ENCODE results near the gene NR2F1. TPM values are rescaled to one million over a fixed set of nuclear protein-coding genes. Genes with fewer than 3 reads are reported as not detected.
A peak's percentile ranks its signal among the peaks of the same experiment; 100 is the strongest.

The NR2F1 gene
- total and polyA plus RNA-seq, 2 experiments from 2014 or later, result not detected

DNA sequence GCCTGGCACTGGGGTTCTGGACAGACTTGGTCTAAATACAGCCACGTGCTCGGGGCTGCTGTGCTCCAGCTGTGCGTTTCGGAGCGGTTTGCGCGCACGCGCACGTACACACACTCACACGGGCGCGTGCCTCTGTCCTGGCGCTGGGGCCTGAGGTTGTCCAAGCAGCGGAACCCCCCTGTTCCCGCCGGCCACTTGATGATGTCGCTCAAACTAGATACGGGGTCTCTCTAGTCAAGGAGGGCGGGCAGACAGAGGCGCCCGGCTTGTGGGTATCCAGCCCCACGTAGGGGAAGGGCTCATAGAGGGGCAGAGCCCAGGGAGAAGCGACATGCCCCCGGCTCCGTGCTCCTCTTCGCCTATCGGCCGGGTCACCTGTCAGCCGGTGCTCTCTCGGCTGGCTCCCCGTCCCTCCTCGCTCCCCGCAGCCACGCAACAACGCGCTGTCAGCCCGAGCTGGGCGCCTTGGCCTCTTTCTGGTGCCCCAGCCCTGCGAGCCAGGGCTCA is 10.9 kb upstream of the NR2F1 start:
- H3K36me3 Mint-ChIP-seq (ENCODE audit: low read depth), result no peaks in the 10 kb centered on the region; the same call in 2 of the 3 replicates
- DNase-seq (ENCODE audit: low spot score) (peak; percentile 58), ATAC-seq (peak; percentile 11)
- H3K4me3 Mint-ChIP-seq, result peak overlapping the region; percentile 72
- peaks cover 26% of the 10 kb centered on the region for H3K27me3 Mint-ChIP-seq (ENCODE audit: insufficient read depth, low read depth, poor library complexity)
- peaks cover 2% of the 10 kb centered on the region; the same call in 1 of the 3 replicates for H3K9me3 Mint-ChIP-seq
- no peak overlapping the region for H3K27ac Mint-ChIP-seq
- Histone ChIP-seq H3K4me3 (peak overlapping the region; percentile 63), H3F3A (replicated peaks; ENCODE audit: low read depth) (peaks cover 49% of the 10 kb centered on the region), H4K20me1 (replicated peaks; ENCODE audit: insufficient read depth) (peaks cover 43% of the 10 kb centered on the region), H3K36me3 (ENCODE audit: insufficient read depth) (no peaks in the 10 kb centered on the region), H3K79me2 (replicated peaks; ENCODE audit: insufficient read depth) (no peaks in the 10 kb centered on the region), H3K9me2 (ENCODE audit: insufficient read depth) (no peaks in the 10 kb centered on the region), H2AFZ (peak overlapping the region; percentile 72), H3K27ac (ENCODE audit: low read depth) (no peak overlapping the region), H3K4me2 (peak overlapping the region; percentile 90), H3K4me1 (ENCODE audit: insufficient read depth) (peaks cover 70% of the 10 kb centered on the region), H3K27me3 (ENCODE audit: insufficient read depth) (peaks cover 100% of the 10 kb centered on the region)
- peaks cover 45% of the 10 kb centered on the region for H3K4me1 Mint-ChIP-seq
- TF ChIP-seq, protein P1, sequence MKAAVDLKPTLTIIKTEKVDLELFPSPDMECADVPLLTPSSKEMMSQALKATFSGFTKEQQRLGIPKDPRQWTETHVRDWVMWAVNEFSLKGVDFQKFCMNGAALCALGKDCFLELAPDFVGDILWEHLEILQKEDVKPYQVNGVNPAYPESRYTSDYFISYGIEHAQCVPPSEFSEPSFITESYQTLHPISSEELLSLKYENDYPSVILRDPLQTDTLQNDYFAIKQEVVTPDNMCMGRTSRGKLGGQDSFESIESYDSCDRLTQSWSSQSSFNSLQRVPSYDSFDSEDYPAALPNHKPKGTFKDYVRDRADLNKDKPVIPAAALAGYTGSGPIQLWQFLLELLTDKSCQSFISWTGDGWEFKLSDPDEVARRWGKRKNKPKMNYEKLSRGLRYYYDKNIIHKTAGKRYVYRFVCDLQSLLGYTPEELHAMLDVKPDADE (IDR thresholded peaks at IDR 0.05), result no peak
- no peak for TF ChIP-seq EZH2 (IDR thresholded peaks at IDR 0.05; ENCODE audit: low read depth, unreplicated experiment)
- no peak for TF ChIP-seq STAT1 (IDR thresholded peaks at IDR 0.05; ENCODE audit: unreplicated experiment)
- TF ChIP-seq POLR2AphosphoS5 (IDR thresholded peaks at IDR 0.05; ENCODE audit: low read depth), result no peak
- no peak for TF ChIP-seq ZNF462 (CRISPR knock-in tag; IDR thresholded peaks at IDR 0.05)
- TF ChIP-seq JUNB (IDR thresholded peaks at IDR 0.05; ENCODE audit: unreplicated experiment), result no peak
- no peak for TF ChIP-seq ZNF331 (CRISPR knock-in tag; IDR thresholded peaks at IDR 0.05; ENCODE audit: low read depth)
- no peak for TF ChIP-seq EZH2phosphoT487 (IDR thresholded peaks at IDR 0.05; ENCODE audit: unreplicated experiment)
- TF ChIP-seq ZNF114 (CRISPR knock-in tag; IDR thresholded peaks at IDR 0.05), result no peak
- TF ChIP-seq NANOG (IDR thresholded peaks at IDR 0.05; ENCODE audit: borderline replicate concordance), result no peak
- no peak for TF ChIP-seq CREB1 (CRISPR knock-in tag; IDR thresholded peaks at IDR 0.05; ENCODE audit: low read depth)
- TF ChIP-seq, protein P2, sequence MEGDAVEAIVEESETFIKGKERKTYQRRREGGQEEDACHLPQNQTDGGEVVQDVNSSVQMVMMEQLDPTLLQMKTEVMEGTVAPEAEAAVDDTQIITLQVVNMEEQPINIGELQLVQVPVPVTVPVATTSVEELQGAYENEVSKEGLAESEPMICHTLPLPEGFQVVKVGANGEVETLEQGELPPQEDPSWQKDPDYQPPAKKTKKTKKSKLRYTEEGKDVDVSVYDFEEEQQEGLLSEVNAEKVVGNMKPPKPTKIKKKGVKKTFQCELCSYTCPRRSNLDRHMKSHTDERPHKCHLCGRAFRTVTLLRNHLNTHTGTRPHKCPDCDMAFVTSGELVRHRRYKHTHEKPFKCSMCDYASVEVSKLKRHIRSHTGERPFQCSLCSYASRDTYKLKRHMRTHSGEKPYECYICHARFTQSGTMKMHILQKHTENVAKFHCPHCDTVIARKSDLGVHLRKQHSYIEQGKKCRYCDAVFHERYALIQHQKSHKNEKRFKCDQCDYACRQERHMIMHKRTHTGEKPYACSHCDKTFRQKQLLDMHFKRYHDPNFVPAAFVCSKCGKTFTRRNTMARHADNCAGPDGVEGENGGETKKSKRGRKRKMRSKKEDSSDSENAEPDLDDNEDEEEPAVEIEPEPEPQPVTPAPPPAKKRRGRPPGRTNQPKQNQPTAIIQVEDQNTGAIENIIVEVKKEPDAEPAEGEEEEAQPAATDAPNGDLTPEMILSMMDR (conservative IDR thresholded peaks at IDR 0.05; ENCODE audit: low read depth in 2 of 2), result no peak
